HG03196 (cell line): Measurements from ENCODE around the gene COL26A1.

Experiments
- ATAC-seq: cut with Tn5 transposase; IDR thresholded peaks from one replicate; pipeline ENCODE4 v1.9.1; 2021; ENCODE audit not compliant: unreplicated experiment

Gene COL26A1

DNA sequence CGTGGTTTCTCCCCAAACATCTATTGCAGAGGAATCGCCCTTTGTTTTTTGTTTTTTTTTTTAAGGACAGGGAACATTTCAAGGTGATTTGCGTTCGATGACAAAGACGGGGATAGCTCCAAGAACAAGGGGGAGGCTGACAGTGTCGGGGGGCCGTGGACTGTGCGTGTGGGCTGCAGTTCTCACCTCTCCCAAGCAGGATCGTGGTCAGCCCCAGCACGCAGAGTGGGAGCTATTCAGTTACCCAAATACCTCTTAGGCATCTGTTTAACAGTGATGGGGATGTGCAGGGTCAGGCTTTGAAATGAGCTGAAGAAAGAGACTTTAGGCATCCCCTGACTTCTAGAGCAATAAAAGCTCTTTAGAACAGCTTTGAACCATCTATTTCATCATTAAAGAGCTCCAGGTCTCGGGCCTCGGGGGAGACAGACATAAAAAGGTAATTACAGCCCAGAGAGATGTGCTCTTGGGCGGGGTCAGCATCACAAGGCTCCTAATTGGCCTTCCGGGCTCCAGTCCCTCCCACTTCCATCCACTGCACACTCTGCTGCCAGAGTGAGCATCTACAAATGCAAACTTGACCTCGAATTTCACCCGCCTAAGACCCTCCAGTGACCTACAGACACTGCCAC, 169.2 kb downstream of the COL26A1 start:
- no peak for ATAC-seq

DNA sequence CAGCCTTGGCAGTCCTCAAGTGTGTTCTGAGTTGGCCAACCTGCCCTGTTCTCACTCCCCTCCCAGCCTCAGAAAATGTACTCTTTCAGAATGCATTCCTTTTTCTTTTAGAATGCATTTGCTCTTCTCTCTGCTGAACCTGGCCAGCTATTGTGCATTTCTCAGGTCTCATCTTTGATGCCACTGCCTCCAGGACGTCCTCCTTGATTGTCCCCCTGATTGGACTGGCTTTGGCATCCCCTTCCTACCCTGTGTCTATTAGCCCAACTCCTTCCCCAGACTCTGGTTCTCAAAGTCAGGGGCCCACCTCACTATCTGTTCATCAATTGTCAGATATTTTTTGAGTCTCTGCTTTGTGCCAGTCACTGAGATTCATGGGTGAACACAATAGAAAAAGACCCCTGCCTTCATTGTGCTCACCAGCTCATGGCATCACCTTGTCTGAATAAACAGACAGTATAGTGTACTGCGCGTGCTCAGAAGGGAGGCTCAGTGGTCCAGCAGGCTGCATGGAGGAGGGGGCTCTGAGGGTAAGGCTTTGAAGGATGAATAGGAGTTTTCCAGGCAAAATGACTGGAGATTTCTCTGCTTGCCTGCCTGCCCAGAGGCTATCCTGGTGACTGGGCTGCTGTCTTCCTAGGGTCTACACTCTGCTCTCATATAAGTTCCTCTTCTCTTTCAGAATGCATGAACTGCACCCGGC, 169.9 kb downstream of the COL26A1 start:
- ATAC-seq, result no peak

- ATAC-seq, result no peak
Measured at GRCh38 chr7:101533103-101533465, 170.4 kb downstream of the COL26A1 start.

GRCh38 chr7:101534015-101534803, 171.5 kb downstream of the COL26A1 start:
- ATAC-seq, result no peak

- no peak for ATAC-seq
Measured at GRCh38 chr7:101534873-101535272, 172.2 kb downstream of the COL26A1 start.

DNA sequence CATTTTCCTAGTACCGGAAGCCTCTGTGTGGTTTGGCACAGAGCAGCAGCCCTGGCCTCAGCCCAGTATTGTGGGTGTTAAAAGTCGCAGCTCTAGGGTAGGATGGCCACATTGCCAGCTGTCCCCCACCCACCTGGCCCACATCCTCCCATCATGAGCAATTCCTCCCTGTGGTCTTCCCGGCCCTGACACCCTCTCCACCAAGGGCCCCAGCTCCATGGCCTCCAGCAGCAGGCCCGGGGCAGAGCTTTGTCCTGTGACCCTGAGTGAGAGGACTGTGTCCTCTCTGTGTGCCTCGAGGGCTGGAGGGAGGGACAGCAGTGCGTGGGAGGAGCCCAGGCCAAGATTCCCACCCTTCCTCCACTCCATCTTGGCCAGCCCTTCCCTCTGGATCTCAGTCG, 172.7 kb downstream of the COL26A1 start:
- no peak for ATAC-seq

DNA sequence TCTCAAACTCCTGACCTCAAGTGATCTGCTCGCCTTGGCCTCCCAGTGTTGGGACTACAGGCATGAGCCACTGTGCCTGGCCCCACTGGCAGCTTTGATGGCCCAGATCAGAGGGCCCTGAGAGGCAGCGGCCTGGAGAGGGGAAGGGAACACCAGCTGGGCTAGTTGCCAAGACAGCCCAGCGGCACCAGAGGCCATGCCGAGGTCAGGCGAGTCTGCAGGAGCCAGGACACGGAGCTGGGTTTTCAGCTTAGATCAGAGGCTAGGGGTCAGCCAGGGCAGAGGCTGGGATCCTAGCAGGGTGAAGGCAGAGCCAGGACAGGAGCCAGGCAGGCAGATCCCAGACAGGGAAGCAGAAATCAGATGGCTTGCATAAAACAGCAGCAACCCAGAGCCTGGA, 173.6 kb downstream of the COL26A1 start:
- ATAC-seq, result no peak

DNA sequence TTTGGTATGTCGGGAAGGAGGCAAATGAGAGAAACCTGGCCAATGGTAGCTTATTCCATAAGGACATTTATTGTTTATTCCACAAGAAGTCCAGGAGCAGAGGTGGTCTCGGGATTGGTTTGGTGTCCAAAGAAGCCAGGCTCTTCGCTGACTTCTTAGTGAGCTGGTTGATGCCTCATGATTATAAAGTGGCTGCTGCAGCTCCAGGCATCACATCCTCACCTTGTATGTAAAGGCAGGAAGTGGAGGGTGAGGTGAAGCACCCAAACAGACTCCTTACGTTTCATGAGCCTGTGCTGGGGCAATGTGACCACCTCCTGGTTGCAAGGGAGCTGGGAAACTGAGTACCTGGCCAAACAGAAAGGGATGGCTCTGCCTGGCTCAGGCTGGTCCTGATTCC, 174.0 kb downstream of the COL26A1 start:
- no peak for ATAC-seq

GRCh38 chr7:101537205-101537604, 174.5 kb downstream of the COL26A1 start:
- ATAC-seq, result no peak

GRCh38 chr7:101537935-101538595, 175.4 kb downstream of the COL26A1 start:
- ATAC-seq, result no peak

DNA sequence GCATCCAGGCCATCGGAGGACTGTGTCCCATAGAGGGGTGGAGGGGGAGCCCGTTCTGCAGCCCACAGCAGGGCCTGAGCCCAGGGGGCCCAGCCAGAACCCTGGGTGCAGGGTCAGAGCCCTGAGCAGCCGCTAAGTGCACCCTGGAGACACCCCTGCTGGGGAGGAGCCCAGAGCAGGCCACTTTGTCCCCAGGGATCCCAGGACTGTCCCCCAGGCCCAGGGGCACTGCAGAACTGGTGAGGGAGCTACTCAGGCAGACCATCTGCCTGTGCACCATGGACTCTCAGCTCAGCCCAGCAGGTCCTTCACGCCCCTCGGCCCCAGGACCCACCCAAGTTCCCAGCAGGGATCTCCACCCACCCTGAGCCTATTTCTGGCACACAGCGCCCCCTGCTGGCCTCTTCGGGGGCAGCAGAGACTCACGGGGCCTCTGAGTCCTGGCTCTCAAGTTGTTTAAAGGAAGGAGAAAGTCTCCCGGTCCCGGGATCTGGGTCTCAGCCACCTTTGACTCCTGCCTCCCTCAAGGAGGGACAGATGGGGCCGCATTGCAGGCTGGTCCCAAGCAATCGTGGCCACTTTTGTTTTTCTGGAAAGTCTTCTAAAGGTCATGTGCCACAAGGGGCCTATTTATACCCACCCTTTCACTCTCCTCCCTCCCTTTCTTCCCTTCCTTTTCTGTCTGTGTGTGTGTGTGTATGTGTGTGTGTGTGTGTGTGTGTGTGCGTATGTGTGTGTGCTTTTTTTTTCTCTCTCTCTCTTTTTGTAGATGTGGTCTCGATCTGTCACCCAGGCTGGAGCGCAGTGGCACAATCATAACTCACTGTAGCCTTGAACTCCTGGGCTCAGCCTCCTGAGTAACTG, 176.2 kb downstream of the COL26A1 start:
- ATAC-seq, result no peak

GRCh38 chr7:101539784-101540183, 177.1 kb downstream of the COL26A1 start:
- no peak for ATAC-seq

GRCh38 chr7:101542527-101543241, 180.0 kb downstream of the COL26A1 start:
- no peak for ATAC-seq

DNA sequence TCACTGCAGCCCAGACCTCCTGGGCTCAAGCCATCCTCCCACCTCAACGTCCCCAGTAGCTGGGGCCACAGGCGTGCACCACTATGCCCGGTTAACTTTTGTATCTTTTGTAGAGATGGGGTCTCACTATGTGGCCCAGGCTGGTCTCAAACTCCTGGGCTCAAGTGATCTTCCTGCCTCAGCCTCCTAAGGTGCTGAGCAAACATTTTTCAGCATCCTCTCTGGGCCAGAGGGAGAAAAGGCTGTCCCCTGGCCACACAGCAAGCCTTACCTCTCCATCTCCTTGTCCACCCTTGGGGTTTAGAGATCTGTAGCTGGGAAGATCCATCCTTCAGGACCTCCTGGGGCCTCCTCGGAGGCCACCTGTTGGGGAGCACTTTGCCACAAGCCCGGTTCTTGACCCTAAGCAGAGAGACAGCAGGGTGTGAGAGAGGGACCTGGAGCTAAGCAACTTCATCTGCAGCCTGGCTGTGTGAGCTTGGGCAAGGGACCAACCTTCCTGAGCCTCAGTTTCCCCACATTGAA, 180.6 kb downstream of the COL26A1 start:
- ATAC-seq, result no peak

DNA sequence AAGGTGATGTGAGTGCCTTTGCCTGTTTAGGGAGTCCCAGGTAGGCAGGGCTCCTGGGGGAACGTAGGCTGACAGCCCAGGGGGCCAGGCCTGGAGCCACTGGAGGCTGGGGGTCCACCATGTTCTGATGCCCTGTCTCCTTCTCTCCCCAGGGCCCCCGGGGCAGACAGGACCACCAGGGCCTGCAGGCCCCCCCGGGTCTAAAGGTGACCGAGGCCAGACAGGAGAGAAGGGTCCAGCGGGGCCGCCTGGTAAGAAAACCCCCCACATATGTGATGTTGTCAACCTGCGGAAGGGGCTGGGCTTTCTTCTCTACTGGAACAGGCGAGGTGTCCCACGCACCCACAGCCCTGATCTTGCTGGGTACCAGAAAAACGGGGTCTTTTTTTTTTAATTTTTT, 181.2 kb downstream of the COL26A1 start:
- ATAC-seq, result no peak

DNA sequence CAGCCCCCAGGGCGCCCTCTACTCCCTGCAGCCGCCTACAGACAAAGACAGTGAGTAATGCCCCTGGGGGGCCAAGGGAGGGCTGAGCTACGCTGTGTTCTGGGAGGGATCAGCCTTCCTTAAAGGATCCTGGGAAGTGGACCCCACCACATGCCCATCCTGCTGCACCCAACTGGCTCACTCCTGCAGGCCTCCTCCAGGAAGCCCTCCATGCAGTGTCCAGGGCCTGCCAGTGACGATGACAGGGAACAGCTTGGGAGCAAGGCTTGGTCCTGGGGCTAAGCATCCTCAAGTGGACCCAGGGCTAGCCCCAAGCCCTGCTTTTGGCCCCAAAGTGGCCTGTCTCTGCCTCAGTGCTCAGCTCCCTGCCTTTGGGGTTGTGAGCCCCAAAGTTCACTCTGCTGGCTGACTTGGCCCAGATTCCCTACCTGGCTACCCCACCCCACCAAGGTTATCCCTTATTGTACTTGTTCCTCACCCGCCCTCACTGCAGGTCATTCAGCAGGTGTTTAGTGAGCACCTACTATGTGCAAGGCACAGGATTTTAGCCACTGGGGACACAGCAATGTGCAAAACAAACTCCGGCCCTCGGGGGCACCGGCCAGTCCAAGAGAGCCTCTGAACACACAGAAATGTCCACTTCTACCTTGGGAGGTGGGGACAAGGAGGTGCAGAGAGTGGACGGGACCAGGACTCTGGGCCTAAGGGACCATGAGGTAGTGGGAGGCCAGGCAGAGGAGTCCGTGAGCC, 182.9 kb downstream of the COL26A1 start:
- ATAC-seq, result no peak

DNA sequence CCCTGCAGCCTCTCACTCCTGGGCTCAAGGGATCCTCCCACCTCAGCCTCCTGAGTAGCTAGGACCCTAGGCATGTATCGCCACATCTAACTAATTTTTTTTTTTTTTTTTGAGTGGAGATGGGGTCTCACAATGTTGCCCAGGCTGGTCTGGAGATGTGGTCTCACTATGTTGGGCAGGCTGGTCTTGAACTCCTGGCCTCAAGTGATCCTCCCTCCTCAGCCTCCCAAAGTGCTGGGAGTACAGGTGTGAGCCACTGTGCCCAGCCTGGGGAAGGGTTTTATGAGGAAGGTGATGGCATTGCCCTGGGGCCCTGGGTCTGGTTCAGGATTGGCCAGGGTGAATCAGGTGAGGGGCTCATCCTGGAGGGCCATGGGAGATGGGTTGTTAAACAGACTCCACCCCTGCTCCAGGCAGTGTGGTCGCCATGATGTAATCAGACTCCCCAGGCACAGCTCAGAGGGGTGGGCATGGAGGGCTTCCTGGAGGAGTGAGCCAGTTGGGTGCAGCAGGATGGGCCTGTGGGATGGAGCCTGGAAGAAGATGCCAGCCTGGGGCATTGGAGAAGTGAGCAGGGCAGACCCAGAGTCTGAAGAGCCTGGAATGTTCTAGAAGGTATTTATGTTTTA, 183.7 kb downstream of the COL26A1 start:
- no peak for ATAC-seq

GRCh38 chr7:101547022-101547915, 184.6 kb downstream of the COL26A1 start:
- ATAC-seq, result no peak
